OCI-LY1 (cell line): ENCODE measurements around the gene CDC7.

Source experiments
- H2AFZ ChIP-seq: fragments of 200-600 bp; sonication (generic), shearing (Covaris generic); 2 replicates; pipeline ENCODE4 v1.6.0; 2014; ENCODE audit warnings: antibody characterized with exemption, mild to moderate bottlenecking, low read length
- H3F3A ChIP-seq: fragments of 200-600 bp; sonication (generic), shearing (Covaris generic); 2 replicates; pipeline ENCODE4 v1.6.0; 2014; ENCODE audit warnings: mild to moderate bottlenecking, antibody characterized with exemption, low read length, moderate library complexity; ENCODE audit not compliant: insufficient read depth
- H3K27ac ChIP-seq: fragments of 200-600 bp; sonication (generic); 2 replicates; pipeline ENCODE4 v1.5.1; 2014; ENCODE audit warnings: low read length, mixed run types, mild to moderate bottlenecking, low read depth; ENCODE audit not compliant: poor library complexity, severe bottlenecking
- H3K27me3 ChIP-seq: fragments of 200-600 bp; sonication (generic); 2 replicates; pipeline ENCODE4 v1.6.0; 2014; ENCODE audit warnings: antibody characterized with exemption, mild to moderate bottlenecking, low read length, moderate library complexity; ENCODE audit not compliant: insufficient read depth
- H3K36me3 ChIP-seq: fragments of 200-600 bp; sonication (generic); 2 replicates; pipeline ENCODE4 v1.6.1; 2014; ENCODE audit warnings: mild to moderate bottlenecking, antibody characterized with exemption, low read length, moderate library complexity, mixed read lengths; ENCODE audit not compliant: insufficient read depth
- H3K4me1 ChIP-seq: fragments of 200-600 bp; sonication (generic); 2 replicates; pipeline ENCODE4 v1.5.1; 2014; ENCODE audit warnings: mild to moderate bottlenecking, low read length, moderate library complexity; ENCODE audit not compliant: insufficient read depth, severe bottlenecking
- H3K4me2 ChIP-seq: fragments of 200-600 bp; sonication (generic), shearing (Covaris generic); 2 replicates; pipeline ENCODE4 v1.6.1; 2014; ENCODE audit warnings: low read length
- H3K4me3 ChIP-seq: fragments of 200-600 bp; sonication (generic); 2 replicates; pipeline ENCODE4 v1.5.1; 2014; ENCODE audit warnings: low read length, low read depth, mild to moderate bottlenecking, mixed read lengths; ENCODE audit not compliant: poor library complexity, severe bottlenecking
- H3K79me2 ChIP-seq: fragments of 200-600 bp; shearing (Covaris generic); 2 replicates; pipeline ENCODE4 v1.6.1; 2016; ENCODE audit warnings: mixed run types, low read length, mixed read lengths; ENCODE audit not compliant: insufficient read depth
- H3K9ac ChIP-seq: fragments of 200-600 bp; sonication (generic), shearing (Covaris generic); 2 replicates; pipeline ENCODE4 v1.6.1; 2014; ENCODE audit warnings: mild to moderate bottlenecking, low read length, mixed read lengths
- H3K9me2 ChIP-seq: fragments of 200-600 bp; sonication (generic), shearing (Covaris generic); 2 replicates; pipeline ENCODE4 v1.6.1; 2014; ENCODE audit warnings: low read depth, mild to moderate bottlenecking, low read length, mixed read lengths
- H3K9me3 ChIP-seq: fragments of 200-600 bp; shearing (Covaris generic); 2 replicates; pipeline ENCODE4 v1.6.1; 2014; ENCODE audit warnings: low read length, mixed read lengths
- H4K20me1 ChIP-seq: fragments of 200-600 bp; sonication (generic), shearing (Covaris generic); 2 replicates; pipeline ENCODE4 v1.6.0; 2016; ENCODE audit warnings: mild to moderate bottlenecking, low read length; ENCODE audit not compliant: insufficient read depth
- EZH2 ChIP-seq: fragments of 200-600 bp; sonication (generic), shearing (Covaris generic); IDR thresholded peaks from 2 replicates; pipeline ENCODE4 v1.8.0; 2017; ENCODE audit warnings: borderline replicate concordance, mixed run types, mild to moderate bottlenecking, antibody characterized with exemption, low read length, moderate library complexity, mixed read lengths
- TF ChIP-seq, protein P1 (sequence below): fragments of 200-600 bp; sonication (generic), shearing (Covaris generic); IDR thresholded peaks from 2 replicates; pipeline ENCODE4 v1.5.1; 2017; ENCODE audit warnings: mild to moderate bottlenecking, antibody characterized with exemption, low read length, moderate library complexity, mixed read lengths

Gene CDC7

DNA sequence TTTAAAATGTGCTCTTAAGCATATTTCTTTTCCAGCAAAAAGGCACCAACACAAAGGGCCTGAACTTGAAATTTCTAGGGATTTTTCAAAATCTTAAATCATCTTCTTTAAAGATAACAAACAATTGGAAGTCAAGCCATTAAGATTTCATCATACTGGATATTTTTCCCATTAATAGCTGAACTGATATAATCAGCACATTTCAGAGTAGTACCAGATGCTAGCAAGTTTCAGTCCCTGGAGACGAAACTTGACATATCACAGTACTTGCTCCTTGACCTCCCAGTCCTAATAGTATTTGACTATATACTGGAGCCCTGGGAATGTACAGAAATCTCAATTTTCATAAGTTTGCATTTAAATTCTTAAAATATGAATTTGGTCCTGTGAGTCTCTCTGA, 10.2 kb upstream of the CDC7 start:
- H3K27ac ChIP-seq, result no peak overlapping the region
- H3K27me3 ChIP-seq, result no peaks in the 10 kb centered on the region
- no peaks in the 10 kb centered on the region for H3K79me2 ChIP-seq
- H3K4me2 ChIP-seq, result no peak overlapping the region
- no peak overlapping the region for H2AFZ ChIP-seq
- H3K4me3 ChIP-seq, result no peak overlapping the region
- H3F3A ChIP-seq, result no peaks in the 10 kb centered on the region
- H3K9me2 ChIP-seq, result no peaks in the 10 kb centered on the region
- no peaks in the 10 kb centered on the region for H4K20me1 ChIP-seq
- H3K36me3 ChIP-seq, result no peaks in the 10 kb centered on the region
- TF ChIP-seq, protein P1, sequence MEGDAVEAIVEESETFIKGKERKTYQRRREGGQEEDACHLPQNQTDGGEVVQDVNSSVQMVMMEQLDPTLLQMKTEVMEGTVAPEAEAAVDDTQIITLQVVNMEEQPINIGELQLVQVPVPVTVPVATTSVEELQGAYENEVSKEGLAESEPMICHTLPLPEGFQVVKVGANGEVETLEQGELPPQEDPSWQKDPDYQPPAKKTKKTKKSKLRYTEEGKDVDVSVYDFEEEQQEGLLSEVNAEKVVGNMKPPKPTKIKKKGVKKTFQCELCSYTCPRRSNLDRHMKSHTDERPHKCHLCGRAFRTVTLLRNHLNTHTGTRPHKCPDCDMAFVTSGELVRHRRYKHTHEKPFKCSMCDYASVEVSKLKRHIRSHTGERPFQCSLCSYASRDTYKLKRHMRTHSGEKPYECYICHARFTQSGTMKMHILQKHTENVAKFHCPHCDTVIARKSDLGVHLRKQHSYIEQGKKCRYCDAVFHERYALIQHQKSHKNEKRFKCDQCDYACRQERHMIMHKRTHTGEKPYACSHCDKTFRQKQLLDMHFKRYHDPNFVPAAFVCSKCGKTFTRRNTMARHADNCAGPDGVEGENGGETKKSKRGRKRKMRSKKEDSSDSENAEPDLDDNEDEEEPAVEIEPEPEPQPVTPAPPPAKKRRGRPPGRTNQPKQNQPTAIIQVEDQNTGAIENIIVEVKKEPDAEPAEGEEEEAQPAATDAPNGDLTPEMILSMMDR, result no peak
- no peak for TF ChIP-seq EZH2
- no peak overlapping the region for H3K9ac ChIP-seq
- H3K4me1 ChIP-seq, result no peaks in the 10 kb centered on the region
- no peaks in the 10 kb centered on the region for H3K9me3 ChIP-seq

DNA sequence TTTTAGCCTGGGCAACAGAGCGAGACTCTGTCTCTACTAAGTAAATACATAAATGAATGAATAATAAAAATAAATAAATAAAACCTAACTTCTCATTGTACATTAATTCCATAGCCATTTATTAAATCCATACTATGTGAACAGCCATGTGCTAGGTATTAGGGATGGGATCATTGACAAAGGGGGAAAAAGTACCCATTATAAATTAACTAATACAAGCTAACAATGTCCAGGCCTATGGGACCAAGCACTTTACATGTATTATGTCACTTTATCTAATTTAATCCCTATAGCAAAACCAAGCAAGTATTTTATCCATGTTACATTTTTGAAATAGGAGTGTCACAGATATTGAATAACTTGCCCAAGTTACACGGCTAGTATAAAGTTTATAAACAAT, 2.6 kb upstream of the CDC7 start:
- TF ChIP-seq, protein P1, result no peak
- TF ChIP-seq EZH2, result no peak
- Histone ChIP-seq H3K9ac (no peak overlapping the region), H3K4me2 (no peak overlapping the region), H3K4me3 (no peak overlapping the region), H3K9me3 (no peaks in the 10 kb centered on the region), H3K9me2 (no peaks in the 10 kb centered on the region), H3K4me1 (peaks cover 22% of the 10 kb centered on the region), H3K27me3 (no peaks in the 10 kb centered on the region), H3K36me3 (peaks cover 1% of the 10 kb centered on the region; the same call in 1 of the 2 replicates), H3K79me2 (peaks cover 19% of the 10 kb centered on the region), H2AFZ (no peak overlapping the region), H4K20me1 (no peaks in the 10 kb centered on the region), H3K27ac (no peak overlapping the region), H3F3A (no peaks in the 10 kb centered on the region)

DNA sequence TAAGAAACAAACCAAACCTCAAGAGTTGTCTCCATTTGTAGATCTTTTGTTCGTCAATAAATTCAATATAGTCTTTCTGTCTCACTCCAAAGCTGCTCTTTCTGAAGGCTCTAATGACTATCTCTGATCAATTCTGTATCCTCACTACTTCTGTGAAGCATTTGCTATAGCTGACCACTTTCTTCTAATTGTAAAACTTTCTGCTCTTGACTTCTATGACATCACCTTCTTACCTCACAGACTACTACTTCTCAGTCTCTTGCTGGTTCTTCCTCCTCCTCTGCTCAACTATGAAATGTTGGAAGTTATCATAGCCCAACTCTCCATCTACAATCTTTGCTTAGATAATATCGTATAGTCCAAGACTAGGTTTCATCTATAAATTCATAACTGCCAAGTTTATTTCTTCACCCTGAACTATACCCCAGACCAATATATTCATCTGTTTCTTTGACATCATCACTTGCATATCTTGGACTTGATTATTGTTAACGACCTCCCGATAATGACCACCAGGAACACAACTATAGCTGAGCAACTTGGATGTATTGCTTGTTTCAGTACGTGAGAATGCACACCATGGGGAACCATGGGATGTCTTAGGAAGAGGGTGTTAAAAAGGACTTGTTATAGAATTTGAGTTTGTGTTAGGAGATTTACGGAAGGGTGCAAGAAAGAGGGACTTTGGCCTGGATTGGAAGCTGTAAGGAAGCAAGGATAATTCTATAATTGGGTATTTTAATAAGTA, 2.0 kb upstream of the CDC7 start:
- H4K20me1 ChIP-seq, result no peaks in the 10 kb centered on the region
- H3K27me3 ChIP-seq, result no peaks in the 10 kb centered on the region
- H3K9me2 ChIP-seq, result no peaks in the 10 kb centered on the region
- H3K9ac ChIP-seq, result no peak overlapping the region
- H3K4me2 ChIP-seq, result no peak overlapping the region
- H2AFZ ChIP-seq, result no peak overlapping the region
- no peaks in the 10 kb centered on the region for H3F3A ChIP-seq
- H3K79me2 ChIP-seq, result peaks cover 25% of the 10 kb centered on the region
- H3K36me3 ChIP-seq, result peaks cover 5% of the 10 kb centered on the region; the same call in 1 of the 2 replicates
- no peak overlapping the region for H3K4me3 ChIP-seq
- no peaks in the 10 kb centered on the region for H3K9me3 ChIP-seq
- TF ChIP-seq, protein P1, result no peak
- TF ChIP-seq EZH2, result no peak
- peaks cover 29% of the 10 kb centered on the region for H3K4me1 ChIP-seq
- no peak overlapping the region for H3K27ac ChIP-seq
